H1 (cell line): ENCODE results near the gene FOXK1. TPM values are rescaled to one million over a fixed set of nuclear protein-coding genes. Genes with fewer than 3 reads are reported as not detected.

Experiments
- CBX5 ChIP-seq: fragments of 300-800, 300-1000 bp; sonication (generic); IDR thresholded peaks from 2 replicates; pipeline ENCODE4 v1.7.1; 2016; ENCODE audit warnings: antibody characterized with exemption, low read length, low read depth
- CHD7 ChIP-seq: fragments of 300-600 bp; sonication (generic); IDR thresholded peaks from 2 replicates; pipeline ENCODE4 v1.7.1; 2012; ENCODE audit warnings: low read length, moderate library complexity, mild to moderate bottlenecking, inconsistent platforms; ENCODE audit not compliant: insufficient replicate concordance
- CREB1 ChIP-seq: IDR thresholded peaks from 2 replicates; pipeline ENCODE4 v1.6.1; 2012; ENCODE audit warnings: inconsistent platforms
- KDM1A ChIP-seq: fragments of 200-600, 300-600 bp; sonication (generic); IDR thresholded peaks from 2 replicates; pipeline ENCODE4 v1.7.1; 2016; ENCODE audit warnings: mild to moderate bottlenecking, low read length, borderline replicate concordance
- KDM4A ChIP-seq: IDR thresholded peaks from one replicate; pipeline ENCODE4 v1.7.1; 2012; ENCODE audit warnings: low read depth, mild to moderate bottlenecking, moderate library complexity, low read length, inconsistent platforms; ENCODE audit not compliant: severe bottlenecking
- RAD21 ChIP-seq, 2 experiments: IDR thresholded peaks in 1 of 2; conservative IDR thresholded peaks in 1 of 2; 2 replicates each; pipeline ENCODE4 v1.6.1; 2011; ENCODE audit warnings: low read depth in 2 of 2, low read length in 2 of 2, improper control_type of control experiment in 1 of 2, inconsistent platforms in 1 of 2, mild to moderate bottlenecking in 1 of 2, moderate library complexity in 1 of 2
- RFX5 ChIP-seq: IDR thresholded peaks from 2 replicates; pipeline ENCODE4 v1.6.1; 2011; ENCODE audit warnings: low read depth, low read length, improper control_type of control experiment, borderline replicate concordance
- RNF2 ChIP-seq: fragments of 200-900, 300-1000 bp; sonication (generic); IDR thresholded peaks from 2 replicates; pipeline ENCODE4 v1.7.1; 2016; ENCODE audit warnings: borderline replicate concordance, low read depth, mild to moderate bottlenecking, antibody characterized with exemption, low read length; ENCODE audit not compliant: poor library complexity, severe bottlenecking; ENCODE audit errors: missing control alignments
- polyA plus RNA-seq, 7 experiments: library from polyadenylated mRNA; depleted of rRNA in 3 of 7; stranded (reverse) in 5 of 7; unstranded in 2 of 7; fragments of >200 nt in 5 of 7; fragments of 200-250 nt in 2 of 7; gene quantifications; 1 replicate in 5 of 7; 2 replicates in 1 of 7; 4 replicates in 1 of 7; pipeline versions ENCODE4 v1.2.1 to v1.2.3, GENCODE V29; 2011 to 2013; ENCODE audit warnings: missing spikeins in 2 of 7, mixed read lengths in 2 of 7
- total RNA-seq: library from RNA; stranded (reverse); fragmentation: NEBNext Ultra II Directional; extraction: Animal tissue kit (Norgen Biotek cat#: 25700); gene quantifications from 2 replicates; pipeline ENCODE4 v1.2.1, GENCODE V29; 2021
- TF ChIP-seq, protein P1 (sequence below): IDR thresholded peaks from 2 replicates; pipeline ENCODE4 v1.6.1; 2012; ENCODE audit warnings: inconsistent platforms

Gene FOXK1
- total and polyA plus RNA-seq, 2 of the 8 experiments (the other 6 are each of a cell fraction or from before 2014, with no cell fraction given) = 2.0 to 8.5 TPM

GRCh38 chr7:4683884-4684565 is 1.9 kb downstream of the FOXK1 start (continued):
- TF ChIP-seq CHD7 = no peak
- no peak for TF ChIP-seq KDM4A
- TF ChIP-seq, protein P1, sequence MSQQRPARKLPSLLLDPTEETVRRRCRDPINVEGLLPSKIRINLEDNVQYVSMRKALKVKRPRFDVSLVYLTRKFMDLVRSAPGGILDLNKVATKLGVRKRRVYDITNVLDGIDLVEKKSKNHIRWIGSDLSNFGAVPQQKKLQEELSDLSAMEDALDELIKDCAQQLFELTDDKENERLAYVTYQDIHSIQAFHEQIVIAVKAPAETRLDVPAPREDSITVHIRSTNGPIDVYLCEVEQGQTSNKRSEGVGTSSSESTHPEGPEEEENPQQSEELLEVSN = no peak
- TF ChIP-seq CBX5 = no peak
- no peak for TF ChIP-seq RNF2
- no peak for TF ChIP-seq KDM1A
- TF ChIP-seq RAD21 (IDR thresholded peaks at IDR 0.05 in 1 of 2, conservative IDR thresholded peaks at IDR 0.05 in 1 of 2; ENCODE audit: low read depth in 2 of 2, low read length in 2 of 2) = no peak
- TF ChIP-seq RFX5 = no peak
- TF ChIP-seq CREB1 = no peak
